Trophoblast cell (in vitro differentiated cells and primary cell): ENCODE results near the gene AAGAB.
A peak's percentile ranks its signal among the peaks of the same experiment; 100 is the strongest.

ENCODE experiments used
- DNase-seq, 2 donors: peaks; one replicate each; pipeline ENCODE4 v3.0.0-alpha.2; 2016
- H2AFZ ChIP-seq: 2 replicates; pipeline ENCODE4 v1.6.1; 2013; ENCODE audit warnings: low read length, moderate library complexity, mild to moderate bottlenecking; ENCODE audit not compliant: insufficient read depth, poor library complexity
- H2AK5ac ChIP-seq: 2 replicates; pipeline ENCODE4 v1.6.1; 2013; ENCODE audit warnings: mild to moderate bottlenecking, low read length
- H2BK120ac ChIP-seq: 2 replicates; pipeline ENCODE4 v1.6.1; 2013; ENCODE audit warnings: low read length, mild to moderate bottlenecking, moderate library complexity; ENCODE audit not compliant: insufficient read depth, poor library complexity
- H2BK12ac ChIP-seq: 2 replicates; pipeline ENCODE4 v1.6.1; 2013; ENCODE audit warnings: mild to moderate bottlenecking, low read length, moderate library complexity
- H2BK5ac ChIP-seq: 2 replicates; pipeline ENCODE4 v1.6.1; 2013; ENCODE audit warnings: low read length, low read depth, moderate library complexity, mild to moderate bottlenecking; ENCODE audit not compliant: poor library complexity
- H3K14ac ChIP-seq: 2 replicates; pipeline ENCODE4 v1.6.1; 2013; ENCODE audit warnings: mild to moderate bottlenecking, low read length
- H3K18ac ChIP-seq: 2 replicates; pipeline ENCODE4 v1.6.1; 2013; ENCODE audit warnings: mild to moderate bottlenecking, low read length
- H3K23ac ChIP-seq: 2 replicates; pipeline ENCODE4 v1.6.1; 2013; ENCODE audit warnings: low read length
- H3K27ac ChIP-seq: 2 replicates; pipeline ENCODE4 v1.5.1; 2013; ENCODE audit warnings: low read depth, mild to moderate bottlenecking, inconsistent platforms, low read length, moderate library complexity
- H3K27me3 ChIP-seq: 2 replicates; pipeline ENCODE4 v1.6.1; 2013; ENCODE audit warnings: inconsistent platforms, mild to moderate bottlenecking, low read length, moderate library complexity; ENCODE audit not compliant: insufficient read depth
- H3K36me3 ChIP-seq, 2 experiments: 1 replicate in 1 of 2; 2 replicates in 1 of 2; pipeline ENCODE4 v1.6.1; 2013; ENCODE audit warnings: low read length in 2 of 2, mild to moderate bottlenecking in 2 of 2, moderate library complexity in 1 of 2; ENCODE audit not compliant: insufficient read depth in 2 of 2, control insufficient read depth in 1 of 2
- H3K4ac ChIP-seq: 2 replicates; pipeline ENCODE4 v1.6.1; 2013; ENCODE audit warnings: low read depth, mild to moderate bottlenecking, low read length, moderate library complexity
- H3K4me1 ChIP-seq, 2 experiments: 1 replicate in 1 of 2; 2 replicates in 1 of 2; pipeline ENCODE4 v1.6.1; 2013; ENCODE audit warnings: low read length in 2 of 2, mild to moderate bottlenecking in 2 of 2, moderate library complexity in 1 of 2; ENCODE audit not compliant: insufficient read depth in 2 of 2, control insufficient read depth in 1 of 2
- H3K4me2 ChIP-seq: 2 replicates; pipeline ENCODE4 v1.6.1; 2013; ENCODE audit warnings: inconsistent platforms, mild to moderate bottlenecking, low read length, moderate library complexity
- H3K4me3 ChIP-seq: 2 replicates; pipeline ENCODE4 v1.5.1; 2013; ENCODE audit warnings: mild to moderate bottlenecking, low read depth, low read length, inconsistent platforms
- H3K79me1 ChIP-seq: one replicate; pipeline ENCODE4 v1.6.1; 2013; ENCODE audit warnings: low read length
- H3K79me2 ChIP-seq: 2 replicates; pipeline ENCODE4 v1.6.1; 2013; ENCODE audit warnings: low read length, mild to moderate bottlenecking; ENCODE audit not compliant: control insufficient read depth, insufficient read depth, poor library complexity
- H3K9ac ChIP-seq: 2 replicates; pipeline ENCODE4 v1.6.1; 2013; ENCODE audit warnings: mild to moderate bottlenecking, low read length
- H3K9me3 ChIP-seq: 2 replicates; pipeline ENCODE4 v1.6.1; 2013; ENCODE audit warnings: low read depth, mild to moderate bottlenecking, control low read depth, inconsistent platforms, low read length; ENCODE audit not compliant: insufficient read depth
- H4K12ac ChIP-seq: 2 replicates; pipeline ENCODE4 v1.6.1; 2013; ENCODE audit warnings: low read depth, mild to moderate bottlenecking, low read length, moderate library complexity
- H4K8ac ChIP-seq: 2 replicates; pipeline ENCODE4 v1.6.1; 2013; ENCODE audit warnings: low read depth, mild to moderate bottlenecking, low read length, moderate library complexity
- H4K91ac ChIP-seq: one replicate; pipeline ENCODE4 v1.6.1; 2013; ENCODE audit warnings: low read depth, mild to moderate bottlenecking, low read length, moderate library complexity
- WGBS: extraction: QIAGEN DNeasy Blood & Tissue Kit; methylation state at CpG from one replicate; pipeline ENCODE4 v1.1.7; 2013; ENCODE audit warnings: missing lambda C conversion rate; ENCODE audit not compliant: insufficient read length, insufficient coverage; ENCODE audit errors: extremely low coverage; 5-methylcytosine and 5-hydroxymethylcytosine counted together

The AAGAB gene

GRCh38 chr15:67240235-67241131 is 14.0 kb downstream of the AAGAB start:
- H4K91ac ChIP-seq: no peak overlapping the region
- no peak overlapping the region for H2AFZ ChIP-seq
- H4K12ac ChIP-seq: no peak overlapping the region
- H3K79me1 ChIP-seq: no peaks in the 10 kb centered on the region
- no peak overlapping the region for H3K4ac ChIP-seq
- H3K27ac ChIP-seq: no peak overlapping the region
- H2AK5ac ChIP-seq: no peak overlapping the region
- H3K27me3 ChIP-seq: no peaks in the 10 kb centered on the region
- H3K9ac ChIP-seq: no peak overlapping the region
- H3K4me2 ChIP-seq: no peak overlapping the region
- no peaks in the 10 kb centered on the region for H3K79me2 ChIP-seq
- H2BK12ac ChIP-seq: no peak overlapping the region
- peaks cover 0 to 4% of the 10 kb centered on the region in 2 experiments for H3K4me1 ChIP-seq
- no peak overlapping the region for H2BK120ac ChIP-seq
- H4K8ac ChIP-seq: no peak overlapping the region
- H3K23ac ChIP-seq: no peak overlapping the region
- H2BK5ac ChIP-seq: no peak overlapping the region
- WGBS: no CpG with 5 or more reads among the region's 3 CpGs
- DNase-seq: no peak
- no peak overlapping the region for H3K18ac ChIP-seq
- no peaks in the 10 kb centered on the region for H3K36me3 ChIP-seq
- no peak overlapping the region for H3K14ac ChIP-seq
- no peaks in the 10 kb centered on the region for H3K9me3 ChIP-seq
- no peak overlapping the region for H3K4me3 ChIP-seq

GRCh38 chr15:67232591-67232990 is 21.9 kb downstream of the AAGAB start:
- no peak overlapping the region for H3K4me2 ChIP-seq
- peak; percentile 15 to 72 for DNase-seq

GRCh38 chr15:67230504-67230903 is 24.0 kb downstream of the AAGAB start:
- H3K27me3 ChIP-seq: no peaks in the 10 kb centered on the region
- H4K8ac ChIP-seq: no peak overlapping the region
- no peak overlapping the region for H2BK12ac ChIP-seq
- peaks cover 0 to 4% of the 10 kb centered on the region in 2 experiments for H3K4me1 ChIP-seq
- H3K79me1 ChIP-seq: no peaks in the 10 kb centered on the region
- no peak overlapping the region for H4K12ac ChIP-seq
- DNase-seq: no peak
- no peaks in the 10 kb centered on the region for H3K9me3 ChIP-seq
- no peak overlapping the region for H2AK5ac ChIP-seq
- no peak overlapping the region for H4K91ac ChIP-seq
- no peak overlapping the region for H3K14ac ChIP-seq
- no peak overlapping the region for H2BK5ac ChIP-seq
- H3K4me3 ChIP-seq: no peak overlapping the region
- WGBS: no CpG with 5 or more reads among the region's 2 CpGs
- H3K27ac ChIP-seq: no peak overlapping the region
- no peak overlapping the region for H2BK120ac ChIP-seq
- peaks cover 3 to 4% of the 10 kb centered on the region in 2 experiments for H3K36me3 ChIP-seq
- no peak overlapping the region for H2AFZ ChIP-seq
- H3K23ac ChIP-seq: no peak overlapping the region
- no peak overlapping the region for H3K18ac ChIP-seq
- no peak overlapping the region for H3K9ac ChIP-seq
- H3K79me2 ChIP-seq: no peaks in the 10 kb centered on the region
- no peak overlapping the region for H3K4ac ChIP-seq
- no peak overlapping the region for H3K4me2 ChIP-seq

More at GRCh38 chr15:67232591-67232990, 21.9 kb downstream of the AAGAB start:
- Histone ChIP-seq H4K8ac (no peak overlapping the region), H3K9me3 (no peaks in the 10 kb centered on the region), H3K23ac (no peak overlapping the region), H3K4me1 (peaks cover 0 to 4% of the 10 kb centered on the region in 2 experiments), H3K14ac (no peak overlapping the region), H2BK120ac (no peak overlapping the region), H3K27me3 (no peaks in the 10 kb centered on the region), H2BK12ac (no peak overlapping the region), H3K4ac (no peak overlapping the region), H4K12ac (no peak overlapping the region), H3K79me2 (no peaks in the 10 kb centered on the region), H4K91ac (no peak overlapping the region), H2BK5ac (no peak overlapping the region), H3K36me3 (peaks cover 2 to 3% of the 10 kb centered on the region in 2 experiments), H3K27ac (no peak overlapping the region), H2AFZ (no peak overlapping the region), H3K79me1 (no peaks in the 10 kb centered on the region), H3K9ac (no peak overlapping the region), H3K18ac (no peak overlapping the region), H2AK5ac (no peak overlapping the region), H3K4me3 (no peak overlapping the region)
- WGBS: no CpG with 5 or more reads among the region's 3 CpGs

GRCh38 chr15:67228286-67228685 is 26.2 kb downstream of the AAGAB start:
- peaks cover 3 to 4% of the 10 kb centered on the region in 2 experiments for H3K36me3 ChIP-seq
- H2AK5ac ChIP-seq: no peak overlapping the region
- no peaks in the 10 kb centered on the region for H3K27me3 ChIP-seq
- H3K79me2 ChIP-seq: no peaks in the 10 kb centered on the region
- no peak overlapping the region for H3K4me2 ChIP-seq
- H3K18ac ChIP-seq: no peak overlapping the region
- no peak overlapping the region for H3K4ac ChIP-seq
- H4K12ac ChIP-seq: no peak overlapping the region
- H2AFZ ChIP-seq: no peak overlapping the region
- H3K23ac ChIP-seq: no peak overlapping the region
- no peak overlapping the region for H3K4me3 ChIP-seq
- H3K9me3 ChIP-seq: no peaks in the 10 kb centered on the region
- H2BK5ac ChIP-seq: no peak overlapping the region
- no peak overlapping the region for H2BK12ac ChIP-seq
- no peaks in the 10 kb centered on the region for H3K79me1 ChIP-seq
- no peak overlapping the region for H2BK120ac ChIP-seq
- H3K9ac ChIP-seq: no peak overlapping the region
- H3K4me1 ChIP-seq: peaks cover 0 to 4% of the 10 kb centered on the region in 2 experiments
- DNase-seq: no peak
- H4K91ac ChIP-seq: no peak overlapping the region
- no peak overlapping the region for H3K27ac ChIP-seq
- H3K14ac ChIP-seq: no peak overlapping the region
- no CpG with 5 or more reads among the region's 1 CpG for whole genome bisulfite sequencing
- H4K8ac ChIP-seq: no peak overlapping the region
